Panc1 (cell line): ENCODE measurements around the gene VTI1A.

ENCODE experiments used
- CTCF ChIP-seq: fragments of 450-650 bp; IDR thresholded peaks from 2 replicates; pipeline ENCODE4 v1.5.1; 2017; ENCODE audit warnings: mild to moderate bottlenecking
- POLR2AphosphoS5 ChIP-seq: IDR thresholded peaks from 2 replicates; pipeline ENCODE4 v1.6.1; 2012; ENCODE audit warnings: mild to moderate bottlenecking, low read depth, low read length, moderate library complexity
- REST ChIP-seq, 2 experiments: IDR thresholded peaks; 2 replicates each; pipeline ENCODE4 v1.6.1; 2011 to 2012; ENCODE audit warnings: low read depth in 2 of 2, control low read depth in 1 of 2, low read length in 1 of 2, mild to moderate bottlenecking in 1 of 2, moderate library complexity in 1 of 2; ENCODE audit not compliant: insufficient read depth in 1 of 2
- SIN3A ChIP-seq: IDR thresholded peaks from 2 replicates; pipeline ENCODE4 v1.6.1; 2012; ENCODE audit warnings: low read depth, mild to moderate bottlenecking, low read length, moderate library complexity, borderline replicate concordance; ENCODE audit not compliant: insufficient read depth

- TF ChIP-seq CTCF (no peak), POLR2AphosphoS5 (no peak), REST (IDR thresholded peaks at IDR 0.05; ENCODE audit: insufficient read depth in 1 of 2, low read depth in 2 of 2, low read length in 1 of 2) (no peak), SIN3A (no peak)
Observed at GRCh38 chr10:112426111-112426510, 20.9 kb upstream of the VTI1A start.
